GM18520 (cell line): ENCODE results near the gene ENO2.
"Not testable (repeated sequence)": the region's sequence is repeated elsewhere in the genome, so short reads cannot be mapped to it uniquely, and the experiment has no call there.

Experiments used
- ATAC-seq: cut with Tn5 transposase; IDR thresholded peaks from one replicate; pipeline ENCODE4 v1.9.1; 2021; ENCODE audit not compliant: unreplicated experiment

ENO2 gene

DNA sequence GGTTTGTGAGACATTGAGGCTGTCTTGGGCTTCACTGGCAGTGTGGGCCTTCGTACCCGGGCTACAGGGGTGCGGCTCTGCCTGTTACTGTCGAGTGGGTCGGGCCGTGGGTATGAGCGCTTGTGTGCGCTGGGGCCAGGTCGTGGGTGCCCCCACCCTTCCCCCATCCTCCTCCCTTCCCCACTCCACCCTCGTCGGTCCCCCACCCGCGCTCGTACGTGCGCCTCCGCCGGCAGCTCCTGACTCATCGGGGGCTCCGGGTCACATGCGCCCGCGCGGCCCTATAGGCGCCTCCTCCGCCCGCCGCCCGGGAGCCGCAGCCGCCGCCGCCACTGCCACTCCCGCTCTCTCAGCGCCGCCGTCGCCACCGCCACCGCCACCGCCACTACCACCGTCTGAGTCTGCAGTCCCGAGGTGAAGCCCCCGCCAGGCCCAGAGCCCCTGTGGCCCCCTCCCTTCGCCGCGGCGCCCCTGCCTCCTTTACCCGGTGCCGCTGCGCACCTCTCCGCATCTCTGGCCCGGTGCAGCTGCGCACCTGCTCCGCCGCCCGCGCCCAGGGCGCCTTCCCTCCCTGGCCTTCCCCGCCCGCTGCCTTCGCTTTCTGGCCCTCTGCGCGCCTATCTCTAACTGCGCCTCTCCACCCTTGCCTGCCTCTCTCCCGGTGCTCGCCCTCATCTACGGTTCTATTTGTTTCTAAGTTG lies at the start of gene ENO2:
TSS of gene ENO2 (plus strand) at position 335 of the 701 bp plus-strand sequence. CDS start 1,253 bp downstream, outside the sequence.
- ATAC-seq, result peak; percentile 62

DNA sequence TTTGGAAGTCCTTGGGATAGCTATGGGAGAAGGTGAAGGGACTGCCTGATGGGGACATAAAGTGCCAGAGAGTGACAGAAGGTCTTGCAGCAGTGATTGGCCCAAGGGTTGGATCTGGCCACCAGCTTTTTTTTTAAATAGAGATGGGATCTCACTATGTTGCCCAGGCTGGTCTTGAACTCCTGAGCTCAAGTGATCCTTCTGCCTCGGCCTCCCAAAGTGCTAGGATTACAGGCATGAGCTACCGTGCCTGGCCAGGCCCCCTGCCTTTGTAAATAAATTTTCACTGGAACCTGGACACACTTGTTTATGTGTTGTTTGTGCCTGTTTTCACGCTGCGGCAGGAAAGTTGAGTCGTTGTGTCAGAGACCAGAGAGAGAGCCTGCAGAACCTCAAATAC lies 49.1 kb upstream of the ENO2 start:
- ATAC-seq, result not testable (repeated sequence)

DNA sequence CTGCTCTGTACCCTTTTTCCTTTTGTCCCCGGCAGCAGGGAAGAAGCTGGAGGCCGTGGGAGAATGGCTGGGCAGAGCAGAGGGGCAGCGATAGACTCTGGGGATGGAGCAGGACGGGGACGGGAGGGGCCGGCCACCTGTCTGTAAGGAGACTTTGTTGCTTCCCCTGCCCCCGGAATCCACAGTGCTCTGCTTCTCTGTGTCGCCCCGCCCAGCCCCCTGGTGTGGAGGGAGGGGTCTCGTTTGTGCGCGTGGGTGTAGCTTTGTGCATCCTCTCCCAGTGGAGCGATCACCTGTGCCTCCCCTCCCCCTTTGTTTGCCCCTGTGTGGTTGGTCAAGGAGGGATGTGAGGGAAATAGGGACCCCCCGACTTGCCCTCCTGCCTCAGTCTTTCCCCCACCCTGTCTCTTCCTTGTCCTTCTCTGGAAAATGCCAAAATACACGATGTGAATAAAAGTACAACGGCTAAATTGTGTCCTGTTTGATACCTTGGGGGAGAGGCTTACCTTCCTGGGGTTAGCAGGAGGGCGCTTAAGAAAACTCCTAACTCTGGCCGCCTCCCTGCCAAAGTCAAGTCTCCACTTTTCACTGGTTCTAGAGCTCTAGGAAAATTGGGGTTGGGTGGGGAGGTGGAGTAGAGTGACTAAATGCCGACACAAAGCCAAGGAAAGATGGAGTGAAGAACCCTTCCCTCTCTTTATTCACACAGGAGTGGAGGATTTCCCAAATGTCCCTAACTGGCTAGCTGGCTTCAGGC lies 48.0 kb upstream of the ENO2 start:
- no peak for ATAC-seq

DNA sequence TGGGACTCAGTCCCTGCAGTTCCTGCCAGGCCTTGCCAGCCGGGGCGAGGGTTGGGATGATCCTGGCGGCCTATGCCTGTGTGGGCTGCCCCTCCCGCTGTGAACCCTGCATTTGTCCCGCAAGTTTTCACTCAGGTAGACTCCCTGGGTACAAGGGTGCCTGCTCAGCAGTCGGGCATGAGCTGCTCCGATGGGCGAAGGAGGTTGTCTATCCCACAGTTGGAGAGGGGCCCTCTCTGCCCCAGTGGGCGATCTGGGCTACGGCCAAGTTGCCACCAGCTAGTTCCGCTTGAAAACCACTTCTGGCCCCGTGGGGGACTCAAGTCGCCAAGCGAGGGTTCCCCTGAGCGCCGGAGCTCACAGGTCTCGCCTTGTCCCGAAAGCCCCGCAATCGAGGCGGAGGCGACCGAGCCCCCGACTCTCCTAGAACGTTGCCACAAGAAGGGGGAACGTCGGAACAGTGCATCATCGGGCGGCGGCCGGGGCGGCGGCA lies 47.4 kb upstream of the ENO2 start:
- no peak for ATAC-seq

- ATAC-seq, result peak; percentile 36
These were observed 46.8 kb upstream of the ENO2 start, which contains the start of gene TPI1 for GRCh38 chr12:6867413-6868210. TPI1 (plus strand) TSS chr12:6867531; CDS start chr12:6867567, 36 bp downstream.

DNA sequence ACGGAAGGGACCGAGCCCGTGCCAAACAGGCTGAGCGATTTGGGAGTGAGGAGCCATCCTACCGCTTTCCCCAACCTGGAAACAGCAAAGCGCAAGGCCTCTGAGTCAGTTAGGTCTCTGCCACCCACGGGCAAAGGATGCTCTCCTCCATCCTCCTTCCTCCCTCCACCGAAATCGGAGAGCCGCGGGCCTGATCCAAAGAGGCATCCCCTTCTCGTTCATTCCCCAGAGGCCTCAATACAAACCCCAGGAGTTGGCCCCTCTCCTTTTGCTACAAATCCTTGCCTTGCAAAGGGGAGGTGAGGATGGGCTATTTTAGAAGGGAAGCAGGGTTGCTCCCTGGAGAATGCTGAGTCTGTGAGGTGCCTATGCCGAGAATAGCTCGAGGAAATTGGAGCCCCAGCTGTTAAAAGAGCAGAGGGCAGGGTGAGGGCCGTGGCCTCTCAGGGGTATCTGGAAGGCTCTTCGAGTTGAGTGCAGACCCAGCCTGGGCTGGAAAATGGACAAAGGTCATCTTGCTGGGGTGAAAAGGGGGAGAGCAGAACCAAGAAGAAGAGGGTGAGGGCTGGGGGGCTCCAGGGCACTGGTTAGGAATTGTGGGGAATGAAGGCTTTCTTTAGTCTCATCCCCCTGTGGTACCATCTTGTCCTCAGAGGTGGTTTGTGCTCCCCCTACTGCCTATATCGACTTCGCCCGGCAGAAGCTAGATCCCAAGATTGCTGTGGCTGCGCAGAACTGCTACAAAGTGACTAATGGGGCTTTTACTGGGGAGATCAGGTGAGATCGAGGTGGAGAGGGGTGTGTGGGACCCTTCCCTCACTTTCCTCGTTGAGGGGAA lies 46.0 kb upstream of the ENO2 start:
- no peak for ATAC-seq

DNA sequence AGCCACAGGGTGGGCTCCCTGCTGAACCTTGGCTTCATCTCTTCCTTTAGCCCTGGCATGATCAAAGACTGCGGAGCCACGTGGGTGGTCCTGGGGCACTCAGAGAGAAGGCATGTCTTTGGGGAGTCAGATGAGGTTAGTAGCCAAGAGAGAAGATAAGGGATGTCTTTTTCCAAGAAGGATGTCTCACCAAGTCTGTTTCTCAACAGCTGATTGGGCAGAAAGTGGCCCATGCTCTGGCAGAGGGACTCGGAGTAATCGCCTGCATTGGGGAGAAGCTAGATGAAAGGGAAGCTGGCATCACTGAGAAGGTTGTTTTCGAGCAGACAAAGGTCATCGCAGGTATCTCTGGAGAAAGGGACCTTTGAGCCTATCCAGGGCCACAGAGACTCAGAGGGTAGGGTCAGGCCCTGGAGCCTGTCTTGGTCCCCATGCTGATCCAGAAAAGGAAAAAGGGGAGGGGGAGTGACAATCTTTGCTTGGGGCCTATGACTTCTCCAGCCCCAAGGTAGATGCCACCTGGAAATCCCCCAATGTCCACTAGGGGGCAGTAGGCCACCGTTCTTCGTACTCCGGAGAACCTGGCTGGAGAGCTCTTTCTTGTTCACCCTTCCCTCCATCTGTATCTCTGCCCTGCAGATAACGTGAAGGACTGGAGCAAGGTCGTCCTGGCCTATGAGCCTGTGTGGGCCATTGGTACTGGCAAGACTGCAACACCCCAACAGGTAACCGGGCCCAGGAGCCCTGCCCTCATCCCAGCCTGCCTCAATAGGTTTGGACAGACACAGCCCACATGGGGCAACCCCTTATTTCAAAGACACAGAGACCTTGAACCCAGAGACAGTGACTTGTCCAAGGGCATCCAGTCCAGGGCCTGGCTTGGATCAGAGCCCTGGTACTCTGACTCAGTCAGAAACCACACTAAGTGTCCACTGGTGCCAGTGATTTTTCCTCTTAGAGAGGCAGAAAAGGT lies 45.0 kb upstream of the ENO2 start:
- ATAC-seq, result no peak

GRCh38 chr12:6870304-6870703 lies 44.1 kb upstream of the ENO2 start:
- ATAC-seq, result not testable (repeated sequence)

DNA sequence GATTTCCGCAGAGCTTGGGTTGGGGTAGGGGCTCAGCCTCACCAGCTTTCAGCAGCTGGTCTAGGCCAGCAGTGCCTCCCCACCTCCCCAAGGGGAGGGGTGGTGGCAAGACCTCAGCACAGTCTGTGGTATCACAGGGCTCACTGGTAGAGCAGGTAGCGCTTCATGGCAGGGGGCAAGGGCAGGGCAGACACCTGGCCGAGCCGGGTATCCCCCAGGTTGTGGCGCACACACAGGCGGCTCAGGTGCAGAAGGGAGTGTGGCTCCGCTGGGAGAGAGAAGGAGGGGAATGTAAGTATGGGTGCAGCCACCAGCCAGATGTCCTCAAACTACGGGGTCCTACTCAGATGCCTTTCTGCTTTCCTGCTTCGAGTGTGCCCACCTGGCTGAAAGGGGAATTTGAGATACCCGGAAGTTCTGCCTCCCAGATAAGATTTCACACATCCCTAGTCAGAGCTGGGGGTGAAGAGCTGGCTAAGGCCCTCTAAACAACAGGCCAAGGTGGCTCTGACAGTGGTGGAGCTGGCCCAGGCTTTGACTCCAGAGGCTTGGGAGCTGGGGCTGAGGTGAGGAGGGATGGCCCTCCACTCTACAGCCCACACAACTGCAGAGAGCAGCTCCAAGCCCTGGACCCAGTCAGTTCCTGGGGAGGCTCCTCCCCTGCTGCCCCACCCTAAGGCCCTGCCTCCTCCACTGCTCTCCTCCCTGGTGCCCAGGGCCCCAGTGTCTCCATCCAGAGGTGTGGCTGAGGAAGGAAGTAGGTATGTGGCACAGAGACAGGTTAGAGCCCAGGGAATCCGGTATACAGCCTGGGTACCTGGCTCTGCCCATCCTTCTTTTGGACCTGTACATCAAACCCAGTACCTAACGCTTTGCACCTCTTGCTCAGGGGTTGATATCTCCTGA lies 43.1 kb upstream of the ENO2 start:
- no peak for ATAC-seq

DNA sequence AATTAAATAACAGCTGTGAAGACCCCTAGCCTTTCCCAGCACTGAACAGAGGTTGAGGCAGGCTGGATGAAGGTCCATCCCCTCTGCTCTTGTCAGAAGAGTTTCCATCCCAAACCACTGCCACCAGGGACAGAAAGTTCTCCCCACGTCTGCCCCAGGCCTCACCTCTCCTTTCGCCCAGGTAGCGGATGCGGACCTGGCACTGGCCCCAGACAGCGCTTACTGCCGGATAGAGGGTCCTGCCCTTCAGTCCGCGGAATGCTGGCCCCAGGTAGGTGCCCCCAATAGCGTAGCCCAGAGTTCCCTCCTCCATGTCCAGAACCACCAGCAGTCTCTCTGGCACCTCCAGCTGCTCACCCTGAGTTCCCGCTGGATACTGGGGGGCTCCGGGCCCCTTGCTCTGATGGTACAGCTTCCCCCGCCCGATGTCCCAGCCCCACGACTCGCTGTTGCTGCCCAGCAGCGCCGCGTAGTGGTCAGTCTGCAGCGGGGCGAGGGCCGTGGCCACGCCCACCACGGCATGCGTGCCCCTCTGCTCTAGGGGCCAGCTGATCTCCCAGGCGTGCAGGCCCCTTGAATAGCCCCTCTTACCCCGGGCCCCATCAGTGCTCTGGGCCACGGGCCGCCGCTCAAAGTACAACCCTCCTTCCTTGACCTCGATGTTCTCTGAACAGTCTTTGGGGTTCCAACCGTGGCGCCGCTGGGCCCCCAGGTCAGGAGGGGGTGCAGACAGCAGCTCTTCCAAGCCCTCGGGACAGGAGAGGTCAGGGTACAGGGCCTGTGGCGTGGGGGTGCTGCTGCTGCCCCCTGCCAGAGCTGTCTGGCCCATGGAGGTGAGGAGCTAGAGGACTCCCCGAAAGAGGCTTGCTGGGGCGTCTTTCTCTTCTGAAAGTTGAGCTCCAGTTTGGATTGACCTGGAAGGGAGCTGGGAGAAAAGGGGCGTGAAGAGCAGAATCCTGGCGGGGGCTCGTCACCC lies 42.0 kb upstream of the ENO2 start:
- no peak for ATAC-seq

DNA sequence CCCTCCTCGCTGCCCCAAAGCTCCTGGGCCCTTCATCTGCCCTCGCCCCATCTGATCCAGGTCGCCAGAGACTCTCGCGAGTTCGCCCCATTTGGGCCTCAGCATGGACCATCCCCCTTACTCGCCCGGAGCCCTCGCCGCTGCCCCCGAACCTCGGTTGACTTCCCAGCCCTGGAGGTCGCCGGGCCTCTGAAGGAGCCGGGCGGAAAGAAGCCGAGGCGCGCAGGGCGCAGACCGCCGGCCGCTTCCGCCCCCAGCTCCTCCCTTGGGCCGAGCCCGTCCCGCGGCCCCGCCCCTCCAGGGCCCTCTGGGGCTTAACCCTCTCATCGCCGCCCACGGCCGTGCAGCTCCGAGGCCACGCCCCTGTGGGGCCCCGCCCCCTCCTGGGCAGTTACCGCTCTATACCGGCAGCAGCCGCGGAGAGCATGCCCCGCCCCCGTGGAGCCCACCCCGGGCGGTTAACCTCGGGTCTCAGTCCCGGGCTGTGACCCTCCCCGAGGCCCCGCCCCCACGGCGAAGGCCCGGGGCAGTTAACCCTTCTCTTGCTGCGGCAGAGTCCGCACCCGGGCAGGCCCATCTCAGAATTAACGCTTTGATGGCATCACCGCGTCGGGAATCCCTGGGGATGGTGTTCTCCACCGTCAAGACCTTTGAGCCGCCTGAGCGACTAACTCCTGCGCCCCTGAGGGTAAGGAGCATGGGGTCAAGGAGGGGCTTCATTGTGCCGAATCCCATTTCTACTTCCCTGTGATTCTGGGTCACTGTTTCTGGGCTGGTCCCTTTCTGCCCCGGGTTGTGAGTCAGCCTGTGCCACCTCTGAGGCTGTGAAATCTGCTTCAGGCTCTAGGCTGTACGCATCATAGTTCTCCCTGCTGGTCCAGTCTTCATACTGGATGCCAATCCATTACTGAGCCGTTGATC lies 41.0 kb upstream of the ENO2 start, which contains the start of gene SPSB2:
TSS of gene SPSB2 (minus strand) at position 210 of the 921 bp plus-strand sequence. CDS start 402 bp downstream, outside the sequence.
- peak; percentile 65 for ATAC-seq

DNA sequence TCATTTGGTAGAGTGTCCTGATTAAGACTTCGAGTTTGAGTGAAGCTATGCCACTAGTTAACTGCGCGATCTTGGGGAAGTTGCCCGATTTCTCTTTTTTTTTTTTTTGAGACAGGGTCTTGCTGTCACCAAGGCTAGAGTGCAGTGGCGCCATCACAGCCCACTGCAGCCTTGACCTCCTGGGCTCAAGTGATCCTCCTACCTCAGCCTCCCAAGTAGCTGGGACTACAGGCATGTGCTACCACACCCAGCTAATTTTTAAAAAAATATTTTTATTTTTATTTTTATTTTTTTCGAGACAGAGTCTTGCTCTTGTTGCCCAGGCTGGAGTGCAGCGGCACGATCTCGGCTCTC lies 40.4 kb upstream of the ENO2 start:
- ATAC-seq, result not testable (repeated sequence)

DNA sequence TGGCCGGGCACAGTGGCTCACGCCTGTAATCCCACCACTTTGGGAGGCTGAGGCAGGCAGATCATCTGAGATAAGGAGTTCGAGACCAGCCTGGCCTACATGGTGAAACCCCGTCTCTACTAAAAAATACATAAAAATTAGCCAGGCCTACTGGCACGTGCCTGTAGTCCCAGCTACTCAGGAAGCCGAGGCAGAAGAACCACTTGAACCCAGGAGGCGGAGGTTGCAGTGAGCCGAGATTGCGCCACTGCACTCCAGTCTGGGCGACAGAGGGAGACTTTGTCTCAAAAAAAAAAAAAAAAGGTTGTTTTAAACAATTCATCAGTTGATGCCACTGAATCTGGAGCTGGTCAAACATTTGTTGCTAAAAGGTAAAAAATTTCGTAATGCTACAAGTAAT lies 34.6 kb upstream of the ENO2 start:
- not testable (repeated sequence) for ATAC-seq

GRCh38 chr12:6883252-6883651 lies 31.1 kb upstream of the ENO2 start:
- ATAC-seq, result no peak

GRCh38 chr12:6883683-6884082 lies 30.7 kb upstream of the ENO2 start:
- no peak for ATAC-seq

DNA sequence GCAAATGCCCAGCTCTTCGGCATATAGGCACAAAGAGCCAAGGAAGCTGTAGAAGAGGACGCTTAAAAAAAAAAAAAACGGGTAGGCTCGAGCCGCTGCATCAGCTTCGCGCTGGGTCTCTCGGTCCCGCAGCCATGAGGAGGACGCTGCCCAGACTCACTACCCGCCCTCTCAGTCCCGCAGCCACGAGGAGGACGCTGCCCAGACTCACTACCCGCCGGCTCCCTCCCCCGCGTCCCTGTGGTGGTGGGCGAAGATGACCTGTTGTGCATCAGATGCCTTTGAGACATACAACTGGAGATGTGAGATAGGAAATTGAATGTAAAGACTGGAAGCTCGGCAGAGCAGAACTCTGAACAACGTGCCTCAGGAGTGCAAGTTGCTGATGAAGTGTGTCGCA lies 29.8 kb upstream of the ENO2 start:
- ATAC-seq, result no peak
